Glomerular endothelial cell (primary cell): ENCODE results near the gene VIPR1. TPM values are rescaled to one million over a fixed set of nuclear protein-coding genes. Genes with fewer than 3 reads are reported as not detected.
"Not testable (repeated sequence)": the region's sequence is repeated elsewhere in the genome, so short reads cannot be mapped to it uniquely, and the experiment has no call there.

Experiments
- DNase-seq: peaks from one replicate; pipeline ENCODE4 v3.0.0-alpha.2; 2011; ENCODE audit warnings: low read depth, low spot score; ENCODE audit errors: extremely low read depth
- total RNA-seq: library from RNA; depleted of rRNA; stranded (reverse); fragments of >200 nt; gene quantifications from 2 replicates; pipeline ENCODE4 v1.2.3, GENCODE V29; 2015

Gene VIPR1
- total RNA-seq, 1 donor from 2014 or later, result 6.9 TPM

DNA sequence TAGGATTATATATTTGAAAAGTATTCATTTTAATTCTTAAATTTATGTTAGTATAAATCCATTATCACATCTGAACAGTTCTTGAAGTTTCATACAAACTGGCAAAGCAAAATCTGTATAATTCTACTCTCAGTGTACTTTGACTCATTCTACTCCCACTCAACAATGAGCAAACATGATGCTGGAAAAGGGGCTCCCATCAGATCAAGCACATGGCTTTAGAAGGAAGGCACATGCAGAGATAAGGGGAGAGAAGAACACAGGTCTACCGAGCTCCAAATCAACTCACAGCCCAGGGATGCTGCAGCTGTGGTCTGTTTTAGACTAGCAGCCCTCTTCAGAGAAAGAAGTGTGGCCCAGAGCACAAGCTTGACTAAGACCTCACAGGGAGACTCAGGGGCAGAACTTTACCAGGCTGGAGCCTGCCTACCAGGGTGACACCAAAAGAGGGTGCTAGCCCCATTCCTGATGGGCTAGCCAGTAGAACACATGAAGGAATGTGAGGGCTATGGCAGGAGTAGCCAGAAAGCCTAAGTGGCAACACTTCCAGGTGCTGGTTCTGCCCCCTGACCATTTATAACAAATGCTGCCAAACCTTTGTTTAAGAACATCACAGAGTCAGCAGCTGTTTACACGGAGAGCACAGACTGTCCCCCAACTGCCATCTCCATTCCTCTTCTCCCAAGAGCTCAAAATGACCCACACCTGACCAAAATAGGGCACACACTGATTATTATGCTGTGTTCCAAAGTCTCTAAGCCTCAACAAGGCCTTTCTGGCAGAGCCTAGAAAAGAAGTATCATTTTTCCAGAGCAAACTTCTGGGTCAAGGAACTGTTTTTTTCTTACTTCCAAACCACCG lies 59.8 kb downstream of the VIPR1 start:
- DNase-seq, result no peak

DNA sequence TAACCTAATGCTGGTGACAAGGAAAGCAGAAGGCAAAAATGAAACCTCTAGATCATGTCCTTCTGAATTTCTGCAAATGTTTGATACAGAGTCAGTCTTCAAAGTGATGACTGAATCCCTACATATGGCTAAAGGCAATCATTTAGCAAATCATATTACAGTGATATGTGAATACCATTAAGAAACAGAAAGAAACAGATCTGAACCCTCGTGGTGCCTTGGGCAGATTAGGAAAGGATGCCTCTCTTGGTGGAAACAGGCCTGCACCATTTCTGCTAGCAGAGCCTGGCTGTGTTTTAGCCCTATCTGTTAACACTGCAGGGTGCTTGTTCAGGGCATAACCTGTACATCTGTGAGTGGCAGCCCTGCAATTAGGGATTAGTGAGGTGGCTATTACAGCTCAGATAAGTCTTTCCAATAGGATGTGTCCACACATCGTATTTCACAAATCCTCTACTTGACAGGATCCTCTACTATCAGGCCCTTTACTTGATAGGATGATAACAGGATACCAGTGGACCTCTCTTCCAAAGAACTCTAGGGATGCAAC lies 67.2 kb downstream of the VIPR1 start:
- DNase-seq, result no peak

DNA sequence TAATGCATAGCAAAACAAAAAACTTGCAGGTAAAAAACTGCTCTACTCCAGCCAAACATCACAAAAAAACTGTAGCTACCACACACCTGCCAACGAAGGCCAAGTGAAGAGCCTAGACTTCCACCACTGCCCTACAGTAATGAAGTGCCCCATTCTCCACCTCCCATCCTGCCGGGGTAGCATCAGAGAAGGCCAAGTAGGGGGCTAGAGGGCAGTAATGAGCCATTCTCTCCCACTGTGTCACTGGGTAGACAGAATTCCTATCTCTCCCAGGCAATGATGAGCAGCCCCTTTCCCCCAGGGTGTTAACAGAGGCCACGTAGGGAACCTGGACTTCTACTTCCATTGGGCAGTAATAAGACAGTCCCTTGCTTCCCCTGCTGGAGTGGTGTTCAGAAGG lies 69.8 kb downstream of the VIPR1 start:
- no peak for DNase-seq

DNA sequence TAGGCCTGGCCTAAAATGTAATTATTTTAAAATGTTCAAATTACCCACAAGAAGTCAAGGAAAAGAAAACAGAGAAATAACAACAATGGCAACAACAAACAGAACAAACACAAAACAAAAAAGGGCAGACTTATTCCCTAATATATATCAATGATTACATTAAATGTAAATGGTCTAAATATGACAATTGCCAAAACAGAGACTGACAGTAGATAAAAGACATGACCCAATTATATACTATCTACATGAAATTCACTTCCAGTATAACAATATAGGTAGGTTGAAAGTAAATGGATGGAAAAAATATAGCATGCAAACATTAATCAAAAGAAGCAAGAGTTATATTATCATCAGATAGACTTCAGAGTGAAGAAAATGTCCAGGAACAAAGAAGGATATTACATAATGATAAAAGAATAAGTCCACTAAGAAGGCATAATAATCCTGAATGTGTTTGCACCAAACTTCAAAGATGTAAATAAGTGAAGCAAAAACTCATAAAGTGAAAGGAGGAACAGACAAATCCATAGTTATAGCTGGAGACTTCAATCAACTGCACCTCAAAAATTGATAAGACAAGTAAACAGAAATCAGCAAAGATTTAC lies 72.8 kb downstream of the VIPR1 start:
- no peak for DNase-seq

DNA sequence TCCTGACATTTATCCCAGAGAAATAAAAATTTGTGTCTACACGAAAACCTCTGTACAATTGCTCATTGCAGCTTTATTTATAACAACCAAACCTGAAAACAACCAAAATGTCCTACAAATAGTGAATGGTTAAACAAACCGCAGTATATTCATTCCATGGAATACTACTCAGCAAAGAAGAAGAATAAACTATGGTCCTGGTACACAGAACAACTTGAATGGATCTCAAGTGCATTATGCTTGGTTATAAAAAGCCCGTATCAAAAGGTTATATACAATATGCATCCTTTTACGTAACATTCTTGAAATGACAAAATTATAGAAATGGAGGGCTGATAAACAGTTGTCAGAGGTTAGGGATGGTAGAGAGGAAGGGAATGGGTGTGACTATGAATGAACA lies 75.6 kb downstream of the VIPR1 start:
- DNase-seq, result no peak

DNA sequence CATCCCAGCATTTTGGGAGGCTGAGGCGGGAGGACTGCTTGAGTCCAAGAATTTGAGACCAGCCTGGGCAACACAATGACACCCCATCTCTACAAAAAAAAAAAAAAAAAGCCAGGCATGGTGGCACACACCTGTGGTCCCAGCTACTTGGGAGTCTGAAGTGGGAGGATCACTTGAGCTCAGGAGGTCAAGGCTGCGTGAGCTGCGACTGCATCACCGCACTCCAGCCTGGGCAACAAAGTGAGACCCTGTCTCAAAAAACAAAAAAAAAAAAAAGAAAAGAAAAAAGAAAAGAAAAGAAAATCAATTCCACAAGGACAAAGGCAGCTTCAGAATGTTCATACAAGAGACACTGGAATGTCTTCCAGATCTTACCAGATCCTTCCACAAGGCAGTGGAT lies 76.9 kb downstream of the VIPR1 start:
- not testable (repeated sequence) for DNase-seq

DNA sequence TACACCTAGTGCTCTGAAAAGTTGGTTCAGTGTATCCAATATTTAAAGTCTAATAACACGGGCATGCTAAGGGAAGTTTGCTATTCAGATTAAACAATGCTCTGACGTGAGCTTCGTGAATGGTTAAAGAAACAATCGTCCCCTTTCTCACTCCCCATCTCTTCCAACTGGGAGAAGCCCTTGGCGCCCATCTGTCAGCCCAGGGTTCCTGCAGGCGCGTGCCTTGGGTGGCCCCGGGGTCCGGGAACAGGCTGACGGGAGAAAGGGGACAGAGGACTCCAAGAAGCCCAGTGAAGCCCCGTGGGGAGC lies 78.9 kb downstream of the VIPR1 start:
- DNase-seq, result no peak

DNA sequence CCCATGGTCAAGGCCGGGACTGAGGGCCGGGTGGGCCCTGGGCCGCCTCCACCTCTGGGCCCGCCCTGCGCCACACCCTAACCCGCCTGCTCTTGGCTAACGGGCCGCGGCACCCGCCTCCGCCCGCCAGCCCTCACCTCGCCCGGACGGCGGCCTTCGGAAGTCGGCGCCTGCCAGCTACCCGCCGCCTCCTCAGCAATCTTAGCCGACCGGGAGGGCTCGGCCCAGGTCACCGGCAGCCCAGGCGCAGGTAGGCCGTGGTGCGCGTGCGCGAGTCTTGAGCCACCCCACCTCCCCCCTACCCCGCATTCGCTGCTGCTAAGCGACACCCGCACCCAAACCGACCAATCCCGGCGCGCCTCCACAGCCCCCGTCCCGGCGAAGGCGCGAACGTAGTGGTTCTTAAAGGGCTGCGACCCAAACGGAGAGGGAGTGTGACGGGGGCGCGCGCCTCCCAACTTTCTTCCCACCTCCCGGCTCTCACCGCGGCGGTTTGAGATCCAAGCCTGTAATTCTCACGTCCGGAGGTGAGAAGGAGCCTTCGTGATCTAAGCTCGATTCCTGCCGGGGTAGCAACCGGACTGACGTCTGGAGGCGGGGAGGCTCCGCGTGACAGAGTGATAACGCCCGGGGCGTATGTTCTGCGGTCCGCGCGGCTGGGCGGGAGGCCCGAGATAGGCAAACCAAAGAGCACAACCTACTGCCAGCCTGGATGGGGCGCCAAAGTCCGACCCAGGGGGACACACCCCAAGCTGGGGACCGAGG lies 79.4 kb downstream of the VIPR1 start, which contains the start of gene SEC22C:
TSS of gene SEC22C (minus strand) at position 259 of the 765 bp plus-strand sequence. CDS start 12,921 bp downstream, outside the sequence.
- peak; percentile 36 for DNase-seq

DNA sequence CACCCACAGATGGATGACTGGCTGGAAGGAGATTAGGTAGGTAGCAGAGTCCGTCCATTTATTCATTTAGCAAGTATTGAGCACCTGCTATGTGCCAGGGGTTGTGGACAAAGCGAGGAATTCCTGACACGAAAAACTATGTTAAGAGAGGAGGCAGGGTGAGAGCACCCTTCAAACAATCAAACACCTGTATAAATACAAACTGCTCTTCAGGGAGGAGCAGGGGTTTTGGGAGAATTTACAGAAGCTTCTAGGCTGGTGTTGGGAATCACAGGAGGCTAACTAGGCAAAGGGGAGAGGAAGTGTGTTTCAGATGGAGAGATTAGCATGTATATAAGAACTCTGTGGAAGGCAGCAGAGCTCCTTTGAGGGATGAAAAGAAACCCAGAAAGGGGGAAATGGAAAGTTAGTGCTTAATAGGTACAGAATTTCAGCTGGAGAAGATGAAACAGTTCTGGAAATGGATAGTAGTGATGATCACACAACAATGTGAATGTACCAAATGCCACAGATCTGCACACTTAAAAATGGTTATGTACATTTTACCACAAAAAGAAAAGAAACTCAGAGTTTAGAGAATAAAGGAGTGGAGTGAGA lies 80.1 kb downstream of the VIPR1 start:
- DNase-seq, result no peak

Other genes with a start within 250 kb of the VIPR1 start
- not detected in 2 replicates for gene CCK, start 236.5 kb upstream of the VIPR1 start, total RNA-seq
- not detected in 2 replicates for gene LYZL4, start 92.0 kb upstream of the VIPR1 start, total RNA-seq
- gene SEC22C, start 79.3 kb downstream of the VIPR1 start, total RNA-seq, result 67.1 and 72.9 TPM in 2 replicates
- gene SS18L2, start 88.2 kb downstream of the VIPR1 start, total RNA-seq, result 28.3 and 33.2 TPM in 2 replicates
- gene NKTR, start 98.0 kb downstream of the VIPR1 start, total RNA-seq, result 23.0 and 73.9 TPM in 2 replicates
- 19.1 and 24.3 TPM in 2 replicates for gene ZBTB47, start 151.1 kb downstream of the VIPR1 start, total RNA-seq
- gene KLHL40, start 182.9 kb downstream of the VIPR1 start, total RNA-seq, result not detected in 2 replicates
- not detected in 2 replicates for gene HHATL, start 200.2 kb downstream of the VIPR1 start, total RNA-seq